ENCODE results near the gene SPECC1L. TPM values are rescaled to one million over a fixed set of nuclear protein-coding genes. Genes with fewer than 3 reads are reported as not detected.

Gene SPECC1L
- total and polyA plus RNA-seq, 10 donors: 5.0 to 65.4 (median 41.5) TPM

- H3K27ac ChIP-seq: peak overlapping the region; percentile 50 to 96 (median 92)
- DNase-seq: peak; percentile 82
- peaks cover 63 to 100% (median 99%) of the 10 kb centered on the region in 6 donors for H3K4me1 ChIP-seq
- no peaks in the 10 kb centered on the region for H3K27me3 ChIP-seq (replicated peaks in 1 of 7)
- peaks cover 0 to 27% (median 2%) of the 10 kb centered on the region in 6 donors for H3K36me3 ChIP-seq
- intact Hi-C loops (cut with DNase I; ENCODE audit: low total_unique reads): no loop called here
- H3K9me3 ChIP-seq: no peaks in the 10 kb centered on the region
- peak overlapping the region in 1 of 8 donors; percentile 15 for H3K4me3 ChIP-seq
- TF ChIP-seq POLR2AphosphoS5 (IDR thresholded peaks at IDR 0.05) (peak in 2 of 3 donors; percentile 33 to 45), POLR2A (IDR thresholded peaks at IDR 0.05) (no peak), CTCF (IDR thresholded peaks at IDR 0.05 in 8 of 11, conservative IDR thresholded peaks at IDR 0.05 in 3 of 11) (no peak)
- 73 to 86% (median 84%) methylated on average over 14 to 17 of the region's 17 CpGs for WGBS, 5 donors
Measured at GRCh38 chr22:24432059-24432853, 161.6 kb downstream of the SPECC1L start.

GRCh38 chr22:24433001-24433827 is 162.6 kb downstream of the SPECC1L start:
- Histone ChIP-seq H3K4me3 (peak overlapping the region in 1 of 8 donors; percentile 60), H3K27ac (peak overlapping the region; percentile 50 to 96 (median 92)), H3K9me3 (no peaks in the 10 kb centered on the region), H3K4me1 (peaks cover 73 to 100% (median 100%) of the 10 kb centered on the region in 6 donors), H3K27me3 (replicated peaks in 1 of 7) (no peaks in the 10 kb centered on the region), H3K36me3 (peaks cover 0 to 31% (median 2%) of the 10 kb centered on the region in 6 donors)
- WGBS, 5 donors: 92 to 95% (median 93%) methylated on average over 20 to 34 of the region's 34 CpGs
- intact Hi-C loops (cut with DNase I; ENCODE audit: low total_unique reads): no loop called here
- peak; percentile 78 for DNase-seq
- TF ChIP-seq POLR2A (IDR thresholded peaks at IDR 0.05) (no peak), POLR2AphosphoS5 (IDR thresholded peaks at IDR 0.05) (no peak), CTCF (IDR thresholded peaks at IDR 0.05 in 8 of 11, conservative IDR thresholded peaks at IDR 0.05 in 3 of 11) (no peak)

- peak; percentile 88 for DNase-seq
- TF ChIP-seq POLR2AphosphoS5 (IDR thresholded peaks at IDR 0.05): peak in 2 of 3 donors; percentile 58 to 63
- TF ChIP-seq POLR2A (IDR thresholded peaks at IDR 0.05): no peak
- TF ChIP-seq CTCF (IDR thresholded peaks at IDR 0.05 in 8 of 11, conservative IDR thresholded peaks at IDR 0.05 in 3 of 11): no peak
- H3K4me1 ChIP-seq: peaks cover 75 to 100% (median 99%) of the 10 kb centered on the region in 6 donors
Measured at GRCh38 chr22:24433828-24434470, 163.3 kb downstream of the SPECC1L start.

More at GRCh38 chr22:24433828-24434470, 163.3 kb downstream of the SPECC1L start:
- Histone ChIP-seq H3K27ac (peak overlapping the region; percentile 50 to 96 (median 92)), H3K27me3 (replicated peaks in 1 of 7) (no peaks in the 10 kb centered on the region), H3K36me3 (peaks cover 0 to 31% (median 2%) of the 10 kb centered on the region in 6 donors), H3K9me3 (no peaks in the 10 kb centered on the region), H3K4me3 (peak overlapping the region in 1 of 8 donors; percentile 60)
- intact Hi-C loops (cut with DNase I; ENCODE audit: low total_unique reads): no loop called here
- WGBS, 5 donors: 43 to 61% (median 55%) methylated on average over 9 to 12 of the region's 12 CpGs
